NCI-H1694 treated with DMSO at 0.1 percent for 48 hours (cell line): Measurements from ENCODE around the gene CHL1.

Experiments used
- DNase-seq: peaks from one replicate; lab custom pipeline; 2025; lab: John Stamatoyannopoulos, UW

CHL1 gene

DNA sequence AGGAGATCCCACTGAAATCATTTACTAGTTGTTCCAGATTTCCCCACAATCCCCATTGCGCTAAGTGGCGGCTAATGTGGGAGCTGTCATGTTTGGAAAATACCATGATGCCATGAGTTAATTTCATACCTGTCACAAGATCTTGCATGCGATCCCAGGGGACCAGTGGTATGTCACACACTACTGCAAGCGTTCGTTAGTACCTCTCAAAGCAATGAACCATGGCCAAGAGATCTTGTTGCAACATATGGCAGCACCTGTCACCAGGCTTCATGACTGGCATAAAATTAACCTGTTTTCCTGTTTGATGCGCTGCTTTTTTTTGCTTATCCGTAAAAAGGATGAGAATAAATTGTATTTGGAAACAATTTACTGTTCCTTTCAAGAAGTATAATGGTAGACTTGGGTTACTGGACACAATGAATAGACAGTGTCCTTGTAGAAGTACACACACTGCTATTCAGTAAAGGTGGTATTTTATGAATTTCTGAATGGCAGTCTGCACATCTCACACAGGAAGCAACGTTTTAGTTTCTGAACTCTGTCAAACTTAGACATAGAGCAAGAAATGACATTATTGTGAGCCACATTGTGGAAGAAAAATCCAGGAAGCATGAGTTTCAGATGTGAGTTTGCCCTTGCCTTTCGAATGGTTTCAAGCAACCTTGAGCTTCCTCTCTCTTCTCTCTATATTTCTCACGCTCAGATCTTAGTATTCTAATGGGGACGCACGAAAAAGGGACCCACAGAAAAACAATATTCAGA is 81.9 kb downstream of the CHL1 start:
- peak; percentile 71 for DNase-seq

DNA sequence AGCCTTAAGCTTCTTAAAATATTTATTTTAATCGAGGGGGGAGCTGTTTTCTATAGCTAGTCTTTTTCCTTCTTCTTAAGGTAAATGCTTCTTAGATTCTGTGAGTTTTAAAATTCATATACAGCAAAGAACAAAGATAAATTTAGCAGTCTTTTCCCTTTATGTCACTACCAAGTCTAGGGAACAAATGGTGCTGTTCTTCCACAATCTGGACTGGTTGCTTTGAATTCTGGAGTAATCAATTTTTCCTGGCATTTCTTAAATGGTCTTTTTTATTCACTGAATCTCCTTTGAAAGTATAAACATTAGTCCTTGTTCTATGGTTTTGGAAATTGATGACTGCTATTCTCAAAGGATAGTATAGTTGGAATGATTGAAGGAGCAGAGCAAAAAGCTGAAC is 82.8 kb downstream of the CHL1 start:
- DNase-seq, result no peak

DNA sequence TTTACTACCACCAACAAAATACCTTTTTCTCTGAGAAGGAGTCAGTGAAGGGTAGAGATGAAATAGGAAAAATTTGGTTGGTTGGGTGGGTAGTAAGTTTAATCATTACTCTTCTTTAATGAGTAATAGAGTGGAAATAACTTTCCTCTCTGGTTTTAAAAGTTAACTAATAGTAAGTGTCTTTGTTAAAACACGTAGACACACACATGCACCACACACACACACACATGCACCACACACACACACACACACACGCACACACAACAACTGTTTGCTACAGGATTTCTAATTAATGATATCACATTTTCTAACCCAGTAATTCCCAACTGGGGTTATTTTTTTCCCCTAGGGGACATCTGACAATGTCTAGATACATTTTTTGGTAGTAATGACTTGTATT is 84.1 kb downstream of the CHL1 start:
- no peak for DNase-seq

DNA sequence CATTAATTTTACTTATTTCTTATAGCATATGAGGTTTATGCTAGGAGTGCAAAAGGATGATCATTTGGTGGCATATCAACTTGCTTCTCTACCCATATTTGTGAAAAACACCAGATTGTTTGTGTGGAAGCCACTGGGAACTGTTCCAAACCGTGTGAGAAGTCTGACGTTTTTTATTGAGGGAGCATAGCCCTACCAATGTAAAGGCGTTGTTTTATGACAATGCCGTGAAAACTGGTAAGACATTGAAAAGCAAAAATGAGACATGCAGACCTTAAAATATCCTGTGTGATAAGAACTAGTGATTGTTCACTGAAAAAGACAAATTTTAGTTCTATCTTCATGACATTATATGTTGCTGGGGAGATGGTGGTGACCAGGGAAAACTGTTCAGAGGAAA is 87.8 kb downstream of the CHL1 start:
- DNase-seq, result peak; percentile 81

DNA sequence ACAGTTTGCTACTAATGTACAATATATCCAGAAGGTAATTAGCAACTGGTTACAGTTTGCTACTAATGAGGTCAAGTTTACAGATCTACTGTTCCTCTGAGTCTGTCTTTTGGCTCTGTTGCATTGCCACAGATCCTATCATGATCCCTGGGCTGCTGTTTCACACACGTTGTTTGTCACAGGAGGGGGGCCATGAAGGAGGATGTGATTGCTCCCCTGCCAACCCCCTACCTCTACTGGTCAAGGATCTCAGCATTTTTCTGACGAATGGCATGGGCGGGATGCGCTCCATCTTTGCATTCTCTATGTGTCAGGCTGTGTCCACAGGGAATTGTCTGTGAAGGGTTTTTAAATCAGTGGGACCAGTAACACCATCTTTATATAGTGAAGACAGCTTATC is 91.9 kb downstream of the CHL1 start:
- DNase-seq, result no peak

DNA sequence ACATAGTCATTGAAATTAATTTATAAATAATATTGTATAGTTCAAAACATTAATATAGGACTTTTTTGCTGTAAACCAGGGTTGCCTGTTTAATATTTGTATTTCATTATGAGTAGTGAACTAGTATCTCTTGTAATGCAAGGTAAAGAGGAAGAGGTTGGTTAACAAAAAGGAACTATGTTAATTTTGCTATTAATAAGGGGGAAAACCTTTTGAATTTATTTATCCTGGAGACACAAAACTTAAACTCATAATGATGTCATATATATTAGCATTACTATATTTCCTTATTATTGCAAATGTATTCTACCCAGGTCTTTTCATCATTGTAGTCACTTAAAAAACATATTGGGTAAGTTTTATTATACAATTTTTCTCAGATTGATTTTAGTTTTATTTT is 94.5 kb downstream of the CHL1 start:
- DNase-seq, result no peak

DNA sequence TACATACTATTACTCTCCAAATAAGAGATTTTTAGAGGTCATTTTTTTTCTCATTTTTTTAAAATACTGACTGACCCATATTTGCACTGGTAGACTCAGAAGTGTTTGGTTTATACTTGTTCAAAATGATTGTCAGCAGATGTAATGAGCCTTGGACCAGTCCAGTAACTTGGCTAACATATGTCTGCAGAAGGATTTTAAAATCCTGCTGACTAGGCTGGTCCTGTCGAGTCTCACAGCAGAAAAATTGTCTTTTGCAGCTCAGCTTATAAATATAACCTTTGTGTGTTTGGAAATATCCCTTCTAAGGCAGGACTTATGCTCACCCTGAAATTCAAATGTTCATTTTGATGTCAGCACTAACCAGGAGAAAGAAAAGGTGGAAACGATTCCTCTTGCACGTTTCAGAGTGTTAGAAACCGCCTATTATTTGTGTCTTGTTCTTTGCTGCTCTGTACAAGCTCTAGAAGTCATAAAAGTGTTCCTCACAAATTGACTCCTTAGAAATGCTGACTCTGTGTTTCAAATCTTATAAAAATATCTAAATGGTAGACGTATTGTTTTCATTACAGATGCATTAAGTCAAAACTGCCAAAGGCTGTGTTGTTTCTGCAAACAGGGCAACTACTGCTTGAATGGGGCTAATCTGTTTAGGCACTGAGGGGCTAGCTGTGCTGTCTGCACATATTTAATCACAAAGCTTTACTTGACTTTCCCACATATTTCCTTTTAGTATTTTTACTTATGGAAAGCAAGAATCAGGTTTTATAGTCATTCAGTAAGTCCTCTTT is 95.3 kb downstream of the CHL1 start:
- DNase-seq, result no peak

DNA sequence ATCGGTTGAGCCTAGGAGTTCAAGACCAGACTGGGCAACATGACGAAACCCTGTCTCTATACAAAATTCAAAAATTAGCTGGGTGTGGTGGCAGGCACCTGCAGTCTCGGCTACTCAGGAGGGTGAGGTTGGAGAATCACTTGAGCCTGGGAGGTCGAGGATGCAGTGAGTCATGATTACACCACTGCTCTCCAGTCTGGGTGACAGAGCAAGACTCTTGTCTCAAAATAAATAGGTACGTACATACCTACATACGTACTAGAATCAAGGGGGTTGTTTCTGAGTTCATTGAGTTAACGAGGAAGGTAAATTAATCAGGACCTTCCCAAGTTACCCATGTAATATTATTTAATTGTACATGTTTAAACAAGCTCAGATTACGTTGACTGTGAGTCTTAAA is 97.5 kb downstream of the CHL1 start:
- no peak for DNase-seq

DNA sequence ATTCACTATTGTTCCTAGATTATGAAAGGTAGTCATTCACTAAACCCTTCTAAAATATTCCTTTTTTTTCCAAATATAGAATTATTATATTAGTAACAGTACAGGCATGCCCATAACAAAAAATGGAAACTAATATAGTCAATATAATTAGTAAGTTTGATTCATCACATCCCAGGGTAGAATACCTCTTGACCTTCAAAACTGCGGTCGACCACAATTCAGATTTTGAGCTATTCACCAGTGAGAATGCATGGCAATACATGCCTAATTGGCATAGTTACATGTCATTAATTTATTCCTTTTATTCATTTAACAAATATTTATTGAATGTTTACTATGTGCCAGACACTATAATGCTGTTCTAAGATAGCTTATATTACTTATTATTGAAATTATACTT is 98.0 kb downstream of the CHL1 start:
- DNase-seq, result no peak

DNA sequence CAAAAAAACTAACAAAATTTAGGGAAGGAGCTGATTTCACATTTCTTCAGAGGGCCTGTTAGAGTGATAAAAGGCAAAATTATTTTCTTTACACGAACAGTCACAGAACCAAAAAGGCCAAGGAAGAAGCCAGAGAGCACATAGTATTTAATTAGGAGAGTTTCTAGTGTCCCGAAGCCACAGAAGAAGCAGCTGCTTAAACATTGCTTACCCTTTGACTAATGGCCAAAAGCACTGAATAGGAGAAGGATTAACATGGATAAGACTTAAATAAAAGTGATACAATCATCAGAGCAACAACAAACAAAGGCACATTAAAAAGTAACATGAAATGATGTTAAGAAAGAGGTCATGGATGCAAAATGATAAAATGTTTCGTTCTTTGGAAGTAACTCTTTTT is 98.6 kb downstream of the CHL1 start:
- DNase-seq, result no peak

DNA sequence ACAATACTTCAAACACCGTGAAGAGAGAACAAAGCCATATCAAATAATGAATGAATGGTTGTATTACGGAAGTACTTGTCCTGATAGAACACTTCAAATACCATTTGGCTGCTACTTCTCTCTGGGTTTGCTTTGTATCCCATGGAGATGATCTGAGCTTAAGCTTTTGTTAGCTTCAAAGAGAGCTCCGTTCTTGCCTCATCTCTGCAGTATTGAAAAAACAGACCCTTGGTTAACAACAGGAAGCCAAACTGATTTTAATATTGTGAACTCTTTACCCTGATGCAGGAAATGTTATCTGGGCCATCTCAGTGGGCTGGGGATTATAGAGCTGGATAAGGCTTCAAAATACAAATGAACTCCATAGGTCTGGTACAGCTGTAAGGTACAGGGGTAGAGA is 101.0 kb downstream of the CHL1 start:
- DNase-seq, result no peak

DNA sequence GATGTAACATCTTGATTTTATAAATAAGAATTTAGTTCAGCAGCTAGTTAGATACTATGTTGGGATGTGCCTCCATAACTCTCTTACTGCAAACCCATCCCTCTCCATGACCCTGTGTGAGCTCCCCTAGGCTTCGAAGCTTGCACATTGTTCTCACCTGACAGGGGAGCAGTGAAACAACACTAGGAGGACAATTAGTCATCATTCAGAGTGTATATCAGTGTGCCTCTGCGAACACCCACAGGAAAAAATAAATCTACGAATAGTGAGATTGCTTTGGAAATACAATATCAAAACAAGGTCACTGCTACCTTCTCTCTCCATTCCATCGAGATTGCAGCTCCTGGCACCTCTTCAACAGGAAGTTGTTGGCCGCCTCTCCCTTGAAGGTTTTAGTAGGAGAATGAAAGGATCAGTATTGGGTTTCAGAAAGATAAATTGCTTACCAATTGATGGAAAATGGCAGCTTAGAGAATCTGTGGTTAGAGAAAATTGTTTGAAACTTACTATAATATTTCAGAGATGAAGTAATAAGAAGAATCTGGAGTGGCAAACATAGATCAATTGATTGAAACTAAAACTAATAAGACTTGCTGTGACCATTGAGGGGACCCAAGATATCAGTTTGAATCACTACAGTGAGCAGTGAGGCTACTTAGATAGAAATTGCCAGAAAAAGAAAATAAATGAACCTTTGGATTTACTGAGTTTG is 103.2 kb downstream of the CHL1 start:
- no peak for DNase-seq

DNA sequence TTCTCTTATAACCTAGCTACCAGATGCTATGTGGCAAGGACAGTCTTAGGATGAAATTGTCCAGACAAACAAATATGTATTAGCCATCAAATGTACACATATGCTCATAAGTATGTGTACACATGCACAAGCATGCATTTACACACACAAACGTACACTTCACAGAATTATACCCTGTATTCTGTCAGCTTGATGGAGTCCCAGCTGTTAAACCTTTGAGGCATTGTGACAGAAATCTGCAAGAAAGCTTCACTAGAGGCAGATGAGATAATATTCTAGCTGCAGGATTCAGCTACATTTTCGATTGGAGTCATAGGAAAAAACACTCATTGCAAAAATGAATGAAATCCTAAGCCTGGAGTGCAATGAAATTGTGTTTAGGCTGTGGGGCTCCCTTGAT is 110.6 kb downstream of the CHL1 start:
- DNase-seq, result no peak

DNA sequence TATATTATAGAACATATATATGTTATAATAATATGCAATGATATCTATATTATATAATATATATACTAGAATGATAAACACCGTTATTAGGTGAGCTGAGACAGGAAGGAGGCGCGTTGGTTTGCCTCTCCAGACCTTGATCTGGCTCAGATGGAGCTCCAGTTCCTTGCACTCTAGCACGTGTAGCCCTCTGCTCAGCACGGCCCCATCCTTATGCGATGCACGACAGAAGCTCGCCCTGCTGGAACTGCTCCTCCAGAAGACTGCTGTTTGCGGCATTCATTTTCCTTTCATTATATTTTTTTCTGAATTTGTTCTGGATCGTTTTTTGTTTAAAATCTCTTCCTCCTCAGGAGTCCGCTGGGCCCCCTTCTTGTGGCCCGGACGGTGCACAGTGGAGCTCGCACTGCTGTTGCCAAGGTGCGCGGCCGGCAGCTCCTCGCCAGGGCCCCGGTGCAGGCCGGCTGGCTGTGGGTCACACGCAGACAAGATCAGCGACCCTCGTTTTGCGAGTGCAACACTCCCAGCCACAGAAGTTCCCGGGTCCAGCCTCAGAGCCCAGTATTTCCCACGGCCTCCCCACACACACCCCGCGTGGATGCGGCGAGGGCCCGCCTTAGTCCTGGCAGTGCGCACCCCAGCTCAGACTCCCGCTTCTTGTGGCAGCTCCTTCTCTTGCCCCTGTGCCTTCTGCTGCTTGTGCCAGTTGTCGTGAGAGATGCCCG is 112.2 kb downstream of the CHL1 start:
- no peak for DNase-seq

DNA sequence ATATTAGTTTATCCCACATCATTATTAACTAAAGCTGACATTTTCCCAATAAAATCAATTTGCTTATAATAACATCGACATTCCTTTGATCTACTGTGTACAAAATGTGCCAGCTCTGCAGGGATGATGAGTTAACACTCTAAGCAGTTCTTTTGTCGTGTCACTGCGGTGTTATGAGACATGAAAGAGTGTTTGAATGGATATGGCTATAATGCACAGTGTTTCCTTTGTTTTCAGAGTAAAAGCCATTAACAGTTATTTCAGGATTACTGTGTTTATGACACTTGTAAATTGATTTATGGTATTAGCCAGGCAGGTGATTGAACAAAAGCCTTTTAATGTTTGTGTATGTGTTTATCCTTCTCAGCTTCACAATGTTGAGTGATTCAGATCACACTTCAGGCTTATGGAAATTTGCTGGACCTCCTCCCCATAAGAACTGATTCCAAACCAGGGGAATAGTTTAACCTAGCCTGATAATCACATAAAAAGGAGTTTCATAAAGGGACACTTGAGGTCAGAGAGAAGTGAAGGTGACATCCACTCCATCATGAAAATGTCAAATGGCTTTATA is 115.7 kb downstream of the CHL1 start:
- DNase-seq, result no peak

DNA sequence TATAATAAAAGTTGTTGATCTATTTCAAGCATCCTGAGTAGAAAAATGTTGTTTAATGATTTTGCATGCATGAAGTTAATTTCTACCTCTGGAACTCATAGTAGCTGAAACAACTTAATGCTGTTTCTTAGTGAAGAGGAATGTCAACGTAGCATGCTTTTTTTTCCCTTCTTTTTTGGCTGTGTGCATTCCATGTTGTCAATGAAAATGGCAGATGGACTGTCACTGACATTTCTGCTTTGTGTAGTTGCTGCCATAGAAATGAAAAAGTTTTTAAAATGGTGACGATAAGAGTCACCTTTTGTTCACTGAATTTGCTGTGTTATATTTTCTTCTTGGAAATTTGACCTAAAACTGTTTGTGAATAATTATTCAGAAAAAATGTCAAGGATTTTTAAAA is 116.3 kb downstream of the CHL1 start:
- no peak for DNase-seq

DNA sequence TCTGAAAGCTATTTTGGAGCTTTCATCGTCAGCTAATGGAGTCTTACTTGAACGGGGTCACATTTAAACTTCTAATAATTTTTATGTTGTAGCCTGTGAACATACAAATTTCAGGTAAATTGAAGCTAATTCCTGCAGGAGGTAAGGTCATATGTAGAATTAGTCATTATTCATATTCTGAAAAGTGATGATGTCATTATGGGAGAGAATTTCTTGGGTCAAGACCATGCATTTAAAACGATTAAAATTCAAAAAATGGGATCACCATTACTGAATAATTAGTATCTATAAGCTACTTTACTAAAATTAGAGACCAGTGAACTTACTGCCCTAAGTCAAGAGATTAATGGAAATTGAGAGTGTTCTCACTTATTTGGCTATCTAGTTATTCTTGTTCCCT is 120.4 kb downstream of the CHL1 start:
- DNase-seq, result no peak

DNA sequence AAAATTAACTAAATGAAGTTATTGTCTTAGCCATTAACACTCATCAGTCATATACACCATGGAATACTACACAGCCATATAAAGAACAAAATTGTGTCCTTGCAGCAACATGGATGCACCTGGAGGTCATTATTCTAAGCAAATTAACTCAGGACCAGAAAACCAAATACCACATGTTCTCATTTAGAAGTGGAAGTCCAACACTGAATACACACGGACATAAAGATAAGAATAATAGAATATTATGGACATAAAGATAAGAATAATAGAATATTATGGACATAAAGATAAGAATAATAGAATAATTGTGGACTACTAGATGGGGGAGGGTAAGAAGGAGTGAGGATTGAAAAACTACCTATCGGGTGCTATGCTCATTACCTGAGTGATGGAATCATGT is 122.3 kb downstream of the CHL1 start:
- DNase-seq, result no peak

DNA sequence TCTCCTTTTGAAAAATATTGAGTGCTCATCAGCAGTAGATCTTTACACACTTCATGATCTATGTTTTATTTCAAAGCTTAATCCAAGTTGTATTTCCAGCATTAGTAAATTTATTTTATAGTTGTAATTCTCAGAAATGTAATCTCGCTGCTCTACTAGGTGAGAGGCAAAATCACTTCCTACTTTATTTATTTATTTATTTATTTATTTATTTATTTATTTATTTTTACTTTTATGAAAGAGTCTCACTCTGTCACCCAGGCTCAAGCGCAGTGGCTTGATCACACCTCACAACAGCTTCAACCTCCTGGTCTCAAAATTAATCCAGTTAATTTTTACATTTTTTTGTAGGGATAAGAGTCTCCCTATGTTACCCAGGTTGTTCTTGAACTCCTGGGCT is 127.9 kb downstream of the CHL1 start:
- DNase-seq, result no peak

DNA sequence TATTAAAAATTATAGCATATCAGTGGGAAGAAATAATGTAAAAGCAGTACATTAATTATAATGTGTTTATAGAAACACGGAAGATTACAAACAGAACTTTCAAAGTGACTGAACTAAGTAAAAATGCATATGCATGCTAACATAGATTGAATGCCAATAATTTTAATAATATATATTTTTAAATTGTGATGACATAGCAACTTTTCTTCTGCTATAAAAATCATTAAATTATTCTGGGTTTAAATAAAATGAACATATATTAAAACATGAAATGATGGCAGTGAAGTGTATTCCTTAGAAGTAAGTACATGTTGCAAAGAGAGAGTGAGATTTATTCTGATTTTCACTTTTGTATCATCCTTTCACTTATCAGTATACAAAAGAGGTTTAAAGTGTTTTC is 128.9 kb downstream of the CHL1 start:
- no peak for DNase-seq

DNA sequence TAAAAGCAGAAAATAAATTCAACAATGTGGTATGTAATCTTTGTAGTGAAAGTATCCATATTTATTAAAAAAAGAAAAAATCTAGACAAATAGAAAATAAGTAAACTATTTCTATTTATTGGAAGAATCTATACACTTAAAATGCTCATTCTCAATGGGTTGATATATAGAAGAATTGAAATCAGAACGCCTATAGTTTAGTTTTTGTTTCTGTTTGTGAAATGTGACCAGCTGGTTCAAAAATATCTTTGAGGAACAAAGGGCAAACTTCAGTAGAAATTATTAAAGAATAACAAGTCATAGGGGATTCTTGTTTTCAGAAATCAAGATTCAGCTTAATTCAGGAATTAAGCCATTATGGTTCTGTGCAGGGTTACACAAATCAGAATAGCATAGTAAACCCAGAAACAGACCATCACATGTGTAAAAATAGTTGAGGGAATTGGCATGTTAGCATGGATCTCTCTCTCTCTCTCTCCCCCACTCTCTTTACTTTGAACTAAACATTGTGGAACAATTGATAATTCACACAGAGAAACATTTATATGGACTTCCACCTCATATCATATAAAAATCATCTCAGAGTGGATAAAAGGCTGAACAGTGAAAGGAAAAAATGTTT is 134.0 kb downstream of the CHL1 start:
- DNase-seq, result no peak

DNA sequence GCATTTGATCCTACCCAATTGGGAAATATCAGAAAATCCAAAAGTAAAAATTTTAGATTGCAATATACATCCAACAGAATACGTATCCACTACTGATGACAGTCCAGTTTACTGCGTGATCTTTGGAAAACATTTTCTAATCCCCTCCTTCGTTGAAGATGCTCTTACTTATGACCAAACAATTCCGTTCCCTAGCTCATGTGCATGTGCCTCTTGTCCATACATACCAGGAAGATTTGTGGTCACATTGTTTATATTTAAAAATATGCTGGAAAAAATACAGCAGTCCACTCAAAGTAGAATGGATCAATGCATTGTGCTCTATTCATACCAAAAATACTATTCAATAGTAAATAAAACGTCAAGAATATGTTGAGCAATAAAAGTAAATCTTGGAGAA is 135.3 kb downstream of the CHL1 start:
- DNase-seq, result no peak
